Measurements from ENCODE around the gene ASCL1. TPM values are rescaled to one million over a fixed set of nuclear protein-coding genes. Genes with fewer than 3 reads are reported as not detected.

ASCL1 gene
- total RNA-seq, 1 donor from 2014 or later: not detected

DNA sequence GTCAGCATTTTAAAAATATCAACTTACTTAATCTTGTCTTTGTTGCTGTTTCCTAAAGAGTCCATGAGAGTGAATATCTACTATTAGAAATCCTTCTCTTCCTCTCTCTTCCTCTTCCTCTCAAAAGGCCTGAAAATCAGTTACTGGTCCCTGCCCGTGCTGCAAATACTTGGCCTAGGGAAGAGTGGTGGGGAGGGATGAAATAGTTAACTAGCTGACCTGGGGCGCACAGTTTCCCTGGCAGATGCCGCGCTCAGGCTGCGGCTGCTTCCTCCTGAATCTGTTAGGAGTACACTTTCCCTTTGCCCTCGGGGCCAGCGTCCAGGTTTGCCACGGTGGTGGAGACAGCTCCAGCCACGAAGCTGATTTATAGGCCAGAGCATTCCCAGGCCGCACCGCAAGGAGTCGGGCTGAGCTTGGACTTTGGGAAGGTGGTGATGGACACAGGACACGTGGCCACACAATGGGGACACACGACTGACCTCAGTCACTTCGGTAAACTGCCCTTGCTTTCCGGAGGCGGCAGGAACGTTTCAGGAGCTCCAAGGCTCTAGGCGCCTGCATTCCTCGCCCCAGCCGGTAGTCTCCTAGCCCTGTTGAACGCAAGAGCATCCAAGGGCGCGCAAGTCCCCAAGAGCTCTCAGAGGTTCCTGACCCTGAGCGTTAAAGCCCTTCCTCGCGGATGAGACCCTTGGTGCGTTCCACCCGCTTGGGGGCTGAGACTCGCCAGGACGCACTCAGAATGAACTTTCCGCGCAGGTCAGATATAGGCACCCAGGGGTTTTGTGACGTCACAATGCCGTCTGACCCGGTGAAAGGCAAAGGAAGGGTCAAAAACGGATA lies 7.1 kb upstream of the ASCL1 start:
- DNase-seq (ENCODE audit: missing footprints) (no peak), ATAC-seq (no peak)
- intact Hi-C loops (cut with DNase I): no loop called here

DNA sequence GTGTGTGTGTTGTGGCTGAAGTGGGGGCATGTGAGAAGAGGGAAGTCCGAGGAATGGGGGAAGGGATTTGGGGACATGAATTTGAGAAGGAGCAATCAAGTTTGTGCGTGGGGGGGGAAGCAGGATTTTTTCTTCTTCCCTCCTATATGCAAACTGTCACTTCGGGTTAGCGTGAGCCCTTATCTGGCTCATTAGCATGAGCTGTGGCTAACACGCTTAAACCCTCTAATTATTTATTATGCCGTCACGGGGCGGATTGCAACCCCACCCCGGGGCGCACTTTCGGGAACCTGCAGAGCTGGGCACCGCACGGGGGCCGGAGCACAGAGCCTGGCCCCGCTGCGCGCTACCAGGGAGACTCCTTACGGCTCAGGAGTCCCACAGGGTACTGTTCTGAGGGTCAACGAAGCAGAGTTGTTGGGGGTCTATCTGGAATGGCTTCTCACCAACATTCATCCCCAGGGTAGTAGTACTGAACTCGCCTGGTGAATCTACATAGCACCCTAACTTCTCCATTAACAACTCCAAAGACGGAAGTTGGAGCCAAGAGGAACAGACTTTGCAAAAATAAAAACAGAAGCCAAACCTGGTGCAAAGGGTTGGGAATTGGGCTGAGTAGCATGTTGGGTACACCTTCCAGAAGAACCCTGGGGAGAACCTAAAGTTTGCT lies 6.4 kb upstream of the ASCL1 start:
- no peak for DNase-seq (ENCODE audit: missing footprints)
- ATAC-seq: no peak
- intact Hi-C loops (cut with DNase I): no loop called here

DNA sequence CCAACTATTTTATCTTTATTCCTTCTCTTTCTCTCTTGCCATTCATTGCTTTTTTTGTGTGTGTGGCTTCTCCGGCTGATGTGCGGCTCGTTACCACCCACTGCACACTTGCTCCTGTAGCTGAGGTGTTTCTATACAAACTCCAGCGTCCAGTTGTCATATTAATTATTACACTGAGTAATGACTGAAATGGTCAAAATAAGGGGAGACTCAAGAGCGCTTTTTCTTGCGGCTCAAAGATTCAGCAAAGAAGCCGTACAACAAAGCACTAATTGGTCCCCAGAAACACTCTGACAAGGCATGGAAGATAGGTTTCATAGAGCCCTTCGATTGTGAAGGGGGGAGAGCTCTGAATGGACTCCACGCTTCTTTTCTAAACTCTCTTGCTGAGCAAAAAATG lies 5.6 kb upstream of the ASCL1 start:
- ATAC-seq (no peak), DNase-seq (ENCODE audit: missing footprints) (no peak)
- intact Hi-C loops (cut with DNase I): no loop called here

DNA sequence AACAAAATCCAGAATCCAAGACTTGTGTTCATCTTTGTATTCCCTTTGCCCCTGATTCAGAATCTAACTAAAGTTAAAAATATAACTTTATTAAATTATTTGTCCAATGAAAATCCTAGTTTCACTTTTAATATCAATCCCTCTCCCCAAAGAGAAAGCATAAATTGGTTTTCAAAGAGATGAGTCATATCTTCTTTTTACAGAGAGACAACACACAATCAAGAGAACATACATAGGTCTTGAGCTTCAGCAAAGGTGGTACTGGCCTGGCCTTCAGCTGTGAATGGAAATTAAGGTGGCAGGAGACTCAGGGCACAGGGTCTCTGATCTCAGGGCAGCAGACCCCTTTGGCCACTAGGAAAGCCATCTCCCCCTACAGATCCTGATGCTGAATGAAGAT lies 4.3 kb upstream of the ASCL1 start:
- intact Hi-C loops (cut with DNase I): no loop called here

DNA sequence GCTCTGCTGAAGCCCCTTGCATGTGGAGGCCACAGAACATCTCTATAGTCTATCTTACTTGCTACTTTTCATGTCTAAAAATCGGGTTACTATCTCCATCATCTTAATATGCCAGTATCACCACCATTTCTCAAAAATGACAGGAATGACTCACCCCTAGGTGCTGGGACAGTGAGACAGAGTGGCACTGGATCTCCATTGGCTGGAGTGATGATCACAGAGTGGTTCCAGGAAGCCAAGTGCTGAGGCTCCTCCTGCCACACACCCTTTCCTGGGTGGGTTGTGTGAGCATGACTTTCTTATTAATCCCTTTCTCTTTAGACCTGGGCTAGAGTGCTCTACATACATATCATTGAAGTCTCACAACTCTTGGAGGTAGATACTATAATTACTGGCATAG lies 3.3 kb upstream of the ASCL1 start:
- intact Hi-C loops (cut with DNase I): no loop called here
- no peak for DNase-seq (ENCODE audit: missing footprints)
- ATAC-seq: no peak

More for the DNA sequence above, 4.3 kb upstream of the ASCL1 start:
- no peak for ATAC-seq
- no peak for DNase-seq (ENCODE audit: missing footprints)

DNA sequence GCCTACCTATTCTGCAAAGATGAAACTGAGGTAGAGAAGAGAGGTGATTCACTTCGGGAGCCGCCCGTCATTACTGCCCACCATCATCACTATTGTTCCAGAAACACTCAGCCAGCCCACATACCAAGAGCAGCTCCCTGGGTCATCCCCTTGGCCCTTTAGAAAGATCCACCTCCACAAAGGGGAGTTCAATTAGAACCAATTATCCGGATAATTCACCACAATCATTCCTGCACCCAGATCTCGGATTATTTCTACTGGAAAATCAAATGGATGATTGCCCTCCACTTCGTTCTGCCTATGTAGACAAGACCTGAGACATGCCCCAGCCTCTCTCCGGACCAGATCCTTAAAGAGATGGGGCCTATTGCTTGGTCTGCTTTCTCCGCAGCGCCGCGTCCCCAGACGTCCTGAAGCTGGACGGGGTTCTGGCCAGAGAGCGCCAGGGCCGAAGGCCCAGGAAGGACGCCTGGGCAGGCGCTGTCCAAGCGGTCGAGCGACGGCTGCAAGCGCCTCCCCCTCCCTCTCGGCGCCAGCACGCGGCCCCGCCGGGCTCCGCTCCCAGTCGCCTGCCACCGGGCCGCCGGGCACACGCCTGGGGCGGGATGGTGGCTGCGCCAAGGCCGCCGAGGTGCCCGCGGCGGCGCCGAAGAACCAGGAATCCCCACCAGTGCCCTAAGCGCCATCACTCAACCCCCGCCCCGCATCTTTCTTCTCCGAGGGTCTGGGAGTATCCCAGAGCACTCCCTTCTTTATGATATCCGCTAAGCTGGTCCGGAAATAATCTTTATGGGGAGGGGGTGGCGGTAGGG lies 1.3 kb upstream of the ASCL1 start:
- ATAC-seq (no peak), DNase-seq (ENCODE audit: missing footprints) (no peak)
- intact Hi-C loops (cut with DNase I): no loop called here

DNA sequence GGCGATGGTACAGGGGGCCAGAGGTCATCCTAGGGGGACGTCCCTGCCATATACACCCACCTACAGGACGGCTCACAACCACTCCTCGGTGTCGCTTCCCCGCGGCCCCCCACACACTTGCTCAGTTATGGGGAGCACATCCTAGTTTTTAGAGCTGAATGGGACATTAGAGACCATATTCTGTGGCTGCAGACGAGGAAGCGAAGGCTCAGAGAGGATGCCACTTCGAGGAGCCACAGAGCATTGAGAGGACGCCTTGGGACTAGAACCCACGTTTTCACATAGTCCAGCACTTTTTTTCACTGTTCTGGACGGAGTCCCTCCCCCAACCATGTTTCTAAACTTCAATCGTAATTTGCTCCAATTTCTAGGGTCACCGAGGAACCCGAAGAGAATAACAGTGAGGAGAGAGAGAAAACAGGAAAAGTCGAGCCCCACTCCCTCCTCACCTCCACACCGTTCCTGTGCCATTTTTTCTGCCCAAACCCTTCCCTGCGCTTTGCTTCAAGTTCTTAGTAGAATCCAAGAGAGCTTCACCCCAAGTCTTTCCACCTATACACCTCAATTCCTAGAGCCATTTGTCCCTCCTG lies 641 bp upstream of the ASCL1 start:
- DNase-seq (ENCODE audit: missing footprints) (no peak), ATAC-seq (no peak)
- intact Hi-C loops (cut with DNase I): no loop called here

DNA sequence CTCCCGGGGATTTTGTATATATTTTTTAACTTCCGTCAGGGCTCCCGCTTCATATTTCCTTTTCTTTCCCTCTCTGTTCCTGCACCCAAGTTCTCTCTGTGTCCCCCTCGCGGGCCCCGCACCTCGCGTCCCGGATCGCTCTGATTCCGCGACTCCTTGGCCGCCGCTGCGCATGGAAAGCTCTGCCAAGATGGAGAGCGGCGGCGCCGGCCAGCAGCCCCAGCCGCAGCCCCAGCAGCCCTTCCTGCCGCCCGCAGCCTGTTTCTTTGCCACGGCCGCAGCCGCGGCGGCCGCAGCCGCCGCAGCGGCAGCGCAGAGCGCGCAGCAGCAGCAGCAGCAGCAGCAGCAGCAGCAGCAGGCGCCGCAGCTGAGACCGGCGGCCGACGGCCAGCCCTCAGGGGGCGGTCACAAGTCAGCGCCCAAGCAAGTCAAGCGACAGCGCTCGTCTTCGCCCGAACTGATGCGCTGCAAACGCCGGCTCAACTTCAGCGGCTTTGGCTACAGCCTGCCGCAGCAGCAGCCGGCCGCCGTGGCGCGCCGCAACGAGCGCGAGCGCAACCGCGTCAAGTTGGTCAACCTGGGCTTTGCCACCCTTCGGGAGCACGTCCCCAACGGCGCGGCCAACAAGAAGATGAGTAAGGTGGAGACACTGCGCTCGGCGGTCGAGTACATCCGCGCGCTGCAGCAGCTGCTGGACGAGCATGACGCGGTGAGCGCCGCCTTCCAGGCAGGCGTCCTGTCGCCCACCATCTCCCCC lies 777 bp downstream of the ASCL1 start:
- no peak for DNase-seq (ENCODE audit: missing footprints)
- no peak for ATAC-seq
- intact Hi-C loops (cut with DNase I): no loop called here

DNA sequence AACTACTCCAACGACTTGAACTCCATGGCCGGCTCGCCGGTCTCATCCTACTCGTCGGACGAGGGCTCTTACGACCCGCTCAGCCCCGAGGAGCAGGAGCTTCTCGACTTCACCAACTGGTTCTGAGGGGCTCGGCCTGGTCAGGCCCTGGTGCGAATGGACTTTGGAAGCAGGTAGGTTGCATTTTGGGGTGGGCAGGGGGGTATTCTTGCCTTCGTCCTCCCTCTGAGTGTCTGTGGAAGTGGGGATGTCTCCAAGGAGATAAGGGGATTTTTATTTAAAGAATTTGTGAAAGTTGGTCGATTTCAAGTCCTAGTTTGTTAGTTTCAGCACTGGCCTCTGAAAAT lies 1.3 kb downstream of the ASCL1 start:
- ATAC-seq (no peak), DNase-seq (ENCODE audit: missing footprints) (no peak)
- intact Hi-C loops (cut with DNase I): no loop called here

DNA sequence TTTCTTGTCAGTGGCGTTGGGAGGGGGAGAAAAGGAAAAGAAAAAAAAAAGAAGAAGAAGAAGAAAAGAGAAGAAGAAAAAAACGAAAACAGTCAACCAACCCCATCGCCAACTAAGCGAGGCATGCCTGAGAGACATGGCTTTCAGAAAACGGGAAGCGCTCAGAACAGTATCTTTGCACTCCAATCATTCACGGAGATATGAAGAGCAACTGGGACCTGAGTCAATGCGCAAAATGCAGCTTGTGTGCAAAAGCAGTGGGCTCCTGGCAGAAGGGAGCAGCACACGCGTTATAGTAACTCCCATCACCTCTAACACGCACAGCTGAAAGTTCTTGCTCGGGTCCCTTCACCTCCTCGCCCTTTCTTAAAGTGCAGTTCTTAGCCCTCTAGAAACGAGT lies 1.9 kb downstream of the ASCL1 start:
- DNase-seq (ENCODE audit: missing footprints) (no peak), ATAC-seq (no peak)
- intact Hi-C loops (cut with DNase I): no loop called here

DNA sequence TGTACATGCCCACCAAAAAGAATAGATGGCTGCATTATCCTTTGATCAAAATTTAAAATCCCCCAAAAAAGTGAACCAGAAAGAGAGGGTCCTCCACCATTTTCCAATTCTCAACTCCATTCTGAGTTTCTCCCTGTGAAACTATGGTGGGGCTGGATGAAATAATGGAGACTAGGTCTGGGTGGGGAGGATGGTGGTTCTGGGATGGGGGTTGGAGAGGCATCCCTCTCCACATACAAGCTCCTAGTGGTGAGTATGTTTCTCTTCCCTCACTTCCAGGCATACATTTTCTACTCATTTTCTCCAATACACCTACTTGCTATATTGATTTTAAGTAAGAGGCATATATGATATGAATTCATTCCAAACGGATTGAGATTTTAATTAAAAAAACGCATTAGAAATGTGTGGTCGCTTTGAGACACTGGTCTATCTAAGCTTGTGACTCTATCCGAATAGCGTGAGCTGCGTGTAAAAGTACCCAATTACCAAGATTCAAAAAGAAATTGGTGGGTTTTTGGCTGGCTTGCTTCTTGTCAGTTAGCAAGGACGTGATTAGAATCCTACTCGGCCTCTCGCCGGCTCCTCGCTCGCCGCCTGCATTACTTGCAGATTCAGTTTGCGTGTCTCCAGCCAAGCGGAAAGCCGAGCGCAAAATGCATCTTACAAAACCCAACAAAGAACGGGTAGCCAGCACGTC lies 3.4 kb downstream of the ASCL1 start:
- ATAC-seq: no peak
- DNase-seq (ENCODE audit: missing footprints): no peak
- intact Hi-C loops (cut with DNase I): no loop called here

DNA sequence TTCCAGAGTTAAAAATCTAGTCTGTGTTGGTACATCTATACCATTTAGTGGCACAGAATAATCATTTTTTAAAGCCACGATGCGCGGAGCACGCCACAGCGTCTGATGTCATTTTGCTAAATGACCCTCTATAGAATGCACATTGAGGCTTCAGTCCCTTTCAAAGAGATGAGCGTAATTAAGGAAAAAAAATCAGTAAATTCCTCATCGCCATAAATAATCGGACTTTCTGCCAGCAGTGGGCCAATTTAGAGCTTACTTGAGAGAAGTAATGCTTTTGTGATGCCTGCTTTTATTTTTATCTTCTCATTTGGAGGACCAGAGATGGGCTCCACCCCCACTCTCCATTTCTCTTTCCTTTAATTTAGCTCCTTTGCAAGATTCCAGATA lies 4.0 kb downstream of the ASCL1 start:
- no peak for DNase-seq (ENCODE audit: missing footprints)
- no peak for ATAC-seq
- intact Hi-C loops (cut with DNase I): no loop called here

DNA sequence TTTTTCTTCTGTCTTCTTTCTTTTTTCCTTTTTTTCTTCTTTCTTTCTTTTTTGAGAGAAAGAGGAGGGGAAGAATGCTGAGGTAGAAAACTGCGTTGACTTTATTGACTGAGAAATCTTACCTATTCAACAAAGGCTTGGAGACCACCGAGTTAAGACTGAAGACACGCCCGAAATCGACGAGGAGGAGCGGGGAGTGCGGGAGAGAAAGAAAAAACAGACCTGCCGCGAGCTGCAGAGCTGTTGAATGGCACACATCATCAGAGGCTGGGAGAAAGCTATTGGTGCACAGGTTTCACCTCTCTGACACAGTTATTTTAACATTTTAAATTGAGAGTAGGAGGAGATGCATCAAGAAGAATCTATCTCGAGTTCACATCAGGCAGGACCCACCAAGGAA lies 5.1 kb downstream of the ASCL1 start:
- DNase-seq (ENCODE audit: missing footprints) (no peak), ATAC-seq (no peak)
- intact Hi-C loops (cut with DNase I): no loop called here

DNA sequence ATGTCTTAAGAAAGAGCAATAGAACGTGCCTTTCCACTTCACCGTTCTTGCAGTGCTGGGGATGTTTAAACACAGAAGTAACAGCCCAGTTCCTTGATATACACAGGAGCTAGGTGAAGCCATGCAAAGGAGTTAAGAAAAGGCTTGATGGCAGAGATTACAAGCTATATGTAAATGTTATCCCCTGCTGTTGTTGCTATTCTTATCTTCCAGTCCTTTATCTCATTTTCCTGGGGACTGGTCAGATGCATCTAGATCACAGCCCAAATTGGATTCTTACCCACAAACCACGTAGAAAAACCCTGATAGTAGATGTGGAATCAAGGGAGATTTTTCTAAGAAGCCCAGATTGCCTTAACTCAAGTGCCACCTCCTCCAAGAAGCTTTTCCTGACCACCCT lies 5.5 kb downstream of the ASCL1 start:
- no peak for DNase-seq (ENCODE audit: missing footprints)
- intact Hi-C loops (cut with DNase I): no loop called here
- ATAC-seq: no peak

DNA sequence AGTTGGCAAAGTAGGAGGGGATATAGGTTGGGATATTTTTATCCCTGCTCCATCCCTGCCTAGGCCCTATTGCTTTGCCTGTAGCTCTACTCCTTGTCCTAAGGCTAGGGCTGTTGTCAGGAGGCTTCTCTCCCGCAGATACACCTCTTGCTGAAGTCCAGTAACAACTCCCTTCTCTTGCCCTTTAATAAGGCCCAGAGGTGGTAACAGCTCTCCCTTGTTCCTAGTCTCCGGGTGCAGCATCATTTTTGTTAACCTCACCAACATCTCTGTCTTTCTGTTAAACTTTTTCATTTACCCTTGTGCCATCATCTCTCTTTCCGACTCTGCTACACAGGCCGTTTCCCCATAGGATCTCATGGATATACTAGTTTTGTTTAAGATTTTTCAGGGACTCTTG lies 6.3 kb downstream of the ASCL1 start:
- ATAC-seq (no peak), DNase-seq (ENCODE audit: missing footprints) (no peak)
- intact Hi-C loops (cut with DNase I): no loop called here

DNA sequence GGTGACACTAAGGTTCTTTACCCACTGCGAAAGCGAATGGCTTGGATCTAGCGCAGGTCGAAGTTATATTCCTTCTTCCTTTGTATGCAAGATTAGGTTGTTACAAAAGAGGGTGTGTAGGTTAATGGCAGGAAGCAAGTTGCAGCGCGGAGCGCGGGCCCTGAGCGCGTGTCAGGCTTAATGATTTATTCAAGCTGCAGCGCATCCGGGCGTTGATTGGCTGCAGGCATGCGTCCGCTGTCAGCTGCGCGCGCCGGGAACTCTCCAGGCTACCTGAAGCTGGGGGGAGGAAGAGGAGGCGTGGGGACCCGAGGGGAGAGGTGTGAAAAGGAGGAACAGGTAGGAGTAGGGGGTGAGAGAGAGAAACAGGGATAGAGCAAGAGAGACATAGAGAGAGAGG lies 7.4 kb downstream of the ASCL1 start:
- intact Hi-C loops (cut with DNase I): no loop called here
- ATAC-seq: no peak
- DNase-seq (ENCODE audit: missing footprints): no peak

DNA sequence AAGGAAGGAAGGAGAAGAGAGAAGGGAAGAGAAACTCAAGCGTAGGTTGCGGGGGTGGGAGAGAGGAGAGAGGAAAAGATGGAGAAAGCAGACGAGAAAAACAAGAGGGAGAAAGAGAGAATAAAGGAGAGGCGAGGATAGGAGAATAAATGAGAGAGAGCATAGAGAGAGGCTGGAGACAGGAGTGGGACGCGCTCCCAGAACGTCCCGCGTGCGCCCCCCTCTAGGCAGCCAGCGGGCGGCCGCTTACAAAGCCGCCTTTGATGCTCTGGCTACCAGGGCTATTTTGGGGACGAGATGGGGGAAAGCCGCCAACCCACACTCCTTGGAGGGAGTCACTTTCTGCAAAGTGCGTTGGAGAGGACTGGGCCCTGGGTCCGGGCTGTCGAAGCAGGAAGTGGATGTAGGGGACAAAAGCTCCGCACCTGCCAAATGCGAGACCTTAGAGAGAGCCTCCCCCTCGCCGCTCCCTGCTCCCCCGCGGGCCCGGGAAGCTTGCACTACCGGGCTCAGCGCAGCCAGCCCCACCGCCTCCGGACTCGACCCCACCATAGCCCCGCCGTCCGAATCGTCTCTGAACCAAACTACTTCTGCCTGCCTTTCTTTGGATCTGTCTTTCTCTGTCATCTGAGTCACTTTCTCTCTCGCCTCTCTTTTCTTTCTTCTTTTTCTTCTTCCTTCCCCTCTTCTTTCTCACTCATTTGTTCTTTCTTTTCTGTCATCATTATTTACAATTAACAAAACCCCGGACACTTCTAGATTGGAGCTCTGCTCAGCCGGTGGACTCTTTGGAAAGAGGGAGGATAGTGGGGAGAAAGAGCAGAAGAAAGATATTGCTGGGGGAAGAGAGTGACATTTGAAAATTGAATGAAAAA lies 8.0 kb downstream of the ASCL1 start:
- no peak for DNase-seq (ENCODE audit: missing footprints)
- intact Hi-C loops (cut with DNase I): no loop called here
- no peak for ATAC-seq
